Mammary epithelial cell (primary cell): ENCODE data around the gene MEGF8.

Experiments used
- CTCF ChIP-seq, 2 donors: IDR thresholded peaks in 1 of 2; conservative IDR thresholded peaks in 1 of 2; 2 replicates each; pipeline ENCODE4 v1.5.1; 2011 to 2012; ENCODE audit warnings: inconsistent platforms in 2 of 2, low read length in 2 of 2, mild to moderate bottlenecking in 2 of 2, control low read depth in 1 of 2, low read depth in 1 of 2; ENCODE audit not compliant: insufficient read depth in 1 of 2; ENCODE audit errors: extremely low read depth in 1 of 2
- EZH2 ChIP-seq: IDR thresholded peaks from 2 replicates; pipeline ENCODE4 v1.6.1; 2012; ENCODE audit warnings: low read length, inconsistent platforms, borderline replicate concordance

DNA sequence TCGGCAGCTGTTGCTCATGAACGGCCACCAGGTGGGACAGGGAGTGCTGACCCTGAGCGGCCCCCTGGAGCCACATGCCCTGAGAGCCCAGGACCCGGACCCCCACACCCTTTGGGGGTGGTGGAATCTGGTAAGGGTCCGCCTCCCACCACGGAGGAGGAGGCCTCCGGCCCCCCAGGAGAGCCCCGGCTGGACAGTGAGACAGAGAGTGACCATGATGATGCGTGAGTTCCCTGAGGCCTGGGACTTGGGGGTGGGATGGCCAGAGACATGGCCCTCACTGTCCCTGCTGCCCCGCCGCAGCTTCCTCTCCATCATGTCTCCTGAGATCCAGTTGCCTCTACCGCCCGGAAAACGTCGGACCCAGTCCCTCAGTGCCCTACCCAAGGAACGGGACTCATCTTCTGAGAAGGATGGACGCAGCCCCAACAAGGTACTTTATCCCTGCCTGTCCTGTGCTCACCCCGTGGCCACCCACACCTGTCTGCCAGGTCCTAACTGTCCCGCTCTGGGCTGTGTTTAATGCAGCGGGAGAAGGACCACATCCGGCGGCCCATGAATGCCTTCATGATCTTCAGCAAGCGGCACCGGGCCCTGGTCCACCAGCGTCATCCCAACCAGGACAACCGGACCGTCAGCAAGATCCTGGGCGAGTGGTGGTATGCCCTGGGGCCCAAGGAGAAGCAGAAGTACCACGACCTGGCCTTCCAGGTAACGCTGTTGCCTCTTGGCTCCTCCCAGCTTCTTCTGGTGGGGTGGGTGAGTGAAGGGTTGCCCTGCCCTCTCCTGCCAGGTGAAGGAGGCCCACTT, 38.2 kb upstream of the MEGF8 start:
- TF ChIP-seq CTCF (conservative IDR thresholded peaks at IDR 0.05 in 1 of 2, IDR thresholded peaks at IDR 0.05 in 1 of 2; ENCODE audit: extremely low read depth in 1 of 2, insufficient read depth in 1 of 2, low read depth in 1 of 2, low read length in 2 of 2) (no peak), EZH2 (no peak)
